Lower leg skin (tissue), 4 donors: ENCODE data around the gene AKAP6. TPM values are rescaled to one million over a fixed set of nuclear protein-coding genes. Genes with fewer than 3 reads are reported as not detected.

Experiments used
- DNase-seq, 2 donors: peaks; one replicate each; pipeline ENCODE4 v3.0.0-alpha.2; 2019; ENCODE audit warnings: low spot score in 2 of 2
- H3K4me3 ChIP-seq: fragments of 200-600 bp; sonication (generic); 2 replicates; pipeline ENCODE4 v1.5.1; 2017; ENCODE audit warnings: mild to moderate bottlenecking, low read depth; ENCODE audit not compliant: poor library complexity, severe bottlenecking
- CTCF ChIP-seq, 3 donors: fragments of 450-650 bp; IDR thresholded peaks; one replicate each; pipeline ENCODE4 v1.5.1; 2016; ENCODE audit warnings: antibody characterized with exemption in 3 of 3, mild to moderate bottlenecking in 3 of 3, moderate library complexity in 2 of 3
- POLR2A ChIP-seq, 2 donors: fragments of 450-650 bp; IDR thresholded peaks; one replicate each; pipeline ENCODE4 v1.6.1; 2016 to 2017; ENCODE audit warnings: antibody characterized with exemption in 2 of 2, mild to moderate bottlenecking in 1 of 2, moderate library complexity in 1 of 2
- WGBS, 2 donors: methylation state at CpG; one replicate each; pipeline ENCODE4 v1.1.5; 2018; 5-methylcytosine and 5-hydroxymethylcytosine counted together
- intact Hi-C: fragments of 100-400 bp; cut with DNase I; formaldehyde crosslinking; loops from one replicate; pipeline ENCODE4 v1.15.0; 2023; ENCODE audit warnings: low total_unique reads
- total RNA-seq, 4 donors: library from RNA; depleted of rRNA; stranded (reverse); fragments of >200 nt; gene quantifications; one replicate each; pipeline ENCODE4 v1.1.0, GENCODE V29; 2016

Gene AKAP6
- total RNA-seq, 4 donors from 2014 or later, result 2.3 to 13.3 (median 3.6) TPM

- WGBS, 2 donors, result 56 to 68% methylated on average over 1 of the region's 1 CpG
- DNase-seq, result no peak
- intact Hi-C loops, result no loop called here
- TF ChIP-seq POLR2A (IDR thresholded peaks at IDR 0.05) (no peak), CTCF (IDR thresholded peaks at IDR 0.05) (no peak)
- no peak overlapping the region for H3K4me3 ChIP-seq
Observed at GRCh38 chr14:32590157-32590556, 261.1 kb downstream of the AKAP6 start.

- DNase-seq, result no peak
- 7 to 14% methylated on average over 1 of the region's 1 CpG for WGBS, 2 donors
- H3K4me3 ChIP-seq, result no peak overlapping the region
- intact Hi-C loops, result loop anchor here (1.0 kb wide), 1 partner anchor 42 kb away; no protein-coding TSS in a partner anchor
- no peak for TF ChIP-seq CTCF (IDR thresholded peaks at IDR 0.05)
- no peak for TF ChIP-seq POLR2A (IDR thresholded peaks at IDR 0.05)
Observed at GRCh38 chr14:32593290-32593942, 264.3 kb downstream of the AKAP6 start.

- no peak for DNase-seq
- TF ChIP-seq POLR2A (IDR thresholded peaks at IDR 0.05), result no peak
- no peak for TF ChIP-seq CTCF (IDR thresholded peaks at IDR 0.05)
- no peak overlapping the region for H3K4me3 ChIP-seq
- intact Hi-C loops, result no loop called here
- 57 to 58% methylated on average over 3 of the region's 3 CpGs for WGBS, 2 donors
Observed at GRCh38 chr14:32594766-32595165, 265.7 kb downstream of the AKAP6 start.

- WGBS, 2 donors, result 91 to 96% methylated on average over 4 of the region's 4 CpGs
Observed at GRCh38 chr14:32595497-32595896, 266.4 kb downstream of the AKAP6 start.

GRCh38 chr14:32596390-32596789 is 267.3 kb downstream of the AKAP6 start:
- no peak for DNase-seq
- TF ChIP-seq POLR2A (IDR thresholded peaks at IDR 0.05) (no peak), CTCF (IDR thresholded peaks at IDR 0.05) (no peak)
- H3K4me3 ChIP-seq, result no peak overlapping the region
- intact Hi-C loops, result no loop called here
- WGBS, 2 donors, result 59 to 73% methylated on average over 2 of the region's 2 CpGs

More at GRCh38 chr14:32595497-32595896, 266.4 kb downstream of the AKAP6 start:
- intact Hi-C loops, result no loop called here
- no peak for DNase-seq
- no peak for TF ChIP-seq CTCF (IDR thresholded peaks at IDR 0.05)
- TF ChIP-seq POLR2A (IDR thresholded peaks at IDR 0.05), result no peak
- H3K4me3 ChIP-seq, result no peak overlapping the region

GRCh38 chr14:32597771-32598170 is 268.7 kb downstream of the AKAP6 start:
- TF ChIP-seq POLR2A (IDR thresholded peaks at IDR 0.05), result no peak
- no peak for TF ChIP-seq CTCF (IDR thresholded peaks at IDR 0.05)
- WGBS, 2 donors, result 76 to 95% methylated on average over 2 of the region's 2 CpGs
- intact Hi-C loops, result no loop called here

More at GRCh38 chr14:32597771-32598170, 268.7 kb downstream of the AKAP6 start:
- H3K4me3 ChIP-seq, result no peak overlapping the region
- DNase-seq, result no peak
